PC-9 (cell line): ENCODE data around the gene ADARB2.

Experiments used
- CTCF ChIP-seq: fragments of 200-600 bp; sonication (generic); conservative IDR thresholded peaks from 2 replicates; pipeline ENCODE4 v1.6.1; 2017; ENCODE audit warnings: mixed run types, antibody characterized with exemption, mild to moderate bottlenecking, moderate library complexity
- EZH2 ChIP-seq: fragments of 200-600 bp; sonication (generic); IDR thresholded peaks from 2 replicates; pipeline ENCODE4 v1.8.0; 2017; ENCODE audit warnings: antibody characterized with exemption, low read depth

- TF ChIP-seq CTCF, result no peak
- TF ChIP-seq EZH2, result no peak
These were observed 315.1 kb downstream of the ADARB2 start for GRCh38 chr10:1422275-1422674.
